ENCODE measurements around the gene ZNF346. TPM values are rescaled to one million over a fixed set of nuclear protein-coding genes. Genes with fewer than 3 reads are reported as not detected.
"Not testable (repeated sequence)": the region's sequence is repeated elsewhere in the genome, so short reads cannot be mapped to it uniquely, and the experiment has no call there.

Gene ZNF346
- total RNA-seq, 4 donors from 2014 or later: 5.2 to 8.0 (median 6.8) TPM

DNA sequence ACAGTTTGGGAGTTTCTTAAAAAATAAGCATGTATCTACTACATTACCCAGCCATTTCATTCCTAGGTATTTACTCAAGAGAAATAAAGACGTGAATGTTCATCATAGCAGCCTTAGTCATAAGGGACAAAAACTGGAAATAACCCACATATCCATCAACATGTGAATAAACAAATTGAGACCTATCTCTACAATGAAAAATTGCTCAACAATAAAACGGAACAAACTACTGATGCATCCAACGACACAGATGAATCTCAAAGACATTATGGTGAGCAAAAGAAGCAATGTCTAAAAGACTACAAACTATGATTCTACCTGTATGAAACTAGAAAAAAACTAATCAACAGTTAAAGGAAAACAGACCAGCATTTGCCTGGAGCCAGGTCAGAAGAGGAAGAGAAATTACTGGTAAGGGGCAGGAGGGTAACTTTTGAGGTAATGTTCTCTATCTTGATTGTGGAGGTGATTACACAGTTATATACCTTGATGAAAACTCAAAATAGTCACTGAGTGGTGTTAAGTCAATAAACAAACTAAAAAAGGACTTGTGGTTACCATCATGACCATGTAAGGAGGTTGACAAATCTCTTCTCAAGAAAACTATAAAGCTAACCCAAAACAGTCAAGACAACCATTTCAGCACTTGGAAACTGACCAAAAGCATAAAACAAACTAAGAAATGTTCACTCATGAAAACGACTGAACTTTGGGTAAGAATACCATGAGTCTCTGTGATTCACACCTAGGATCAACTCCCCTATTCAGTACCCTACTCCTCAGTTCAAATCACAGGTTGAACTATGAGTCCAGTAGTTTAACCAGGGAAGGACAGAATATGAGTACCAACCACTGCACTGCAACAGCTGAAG is 26.4 kb upstream of the ZNF346 start:
- intact Hi-C loops (cut with DNase I; ENCODE audit: low total_unique reads): no loop called here
- H3K27ac ChIP-seq: peak overlapping the region in 2 of 4 donors; percentile 30 to 43

DNA sequence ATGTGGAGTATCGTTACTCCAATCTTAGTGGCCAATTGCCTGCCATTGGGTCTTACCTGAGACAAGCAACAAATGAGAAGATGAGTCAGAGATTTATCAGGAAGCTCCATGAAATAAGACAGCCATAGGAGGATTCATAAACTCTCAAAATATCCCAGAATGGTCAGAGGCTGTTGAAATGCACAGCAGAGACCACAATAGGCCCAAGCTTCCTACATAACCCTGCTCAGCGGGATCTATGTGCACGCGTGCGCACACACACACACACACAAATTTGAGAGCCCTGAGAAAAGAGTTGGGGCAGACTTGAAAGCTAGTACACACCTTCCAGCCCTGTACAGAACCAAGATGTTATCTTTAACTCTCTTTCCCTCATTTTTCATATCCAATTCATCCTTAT is 25.7 kb upstream of the ZNF346 start:
- no peak for DNase-seq
- no peaks in the 10 kb centered on the region for H3K9me3 ChIP-seq
- in situ Hi-C loops (cut with MboI; ENCODE audit: low sequenced_read_pairs in 4 of 4) (no loop called here), intact Hi-C loops (cut with DNase I; ENCODE audit: low total_unique reads) (no loop called here)
- H3K4me1 ChIP-seq: peaks cover 14 to 20% of the 10 kb centered on the region in 2 donors
- H3K27me3 ChIP-seq: no peaks in the 10 kb centered on the region
- no peak for ATAC-seq
- no peaks in the 10 kb centered on the region for H3K36me3 ChIP-seq
- TF ChIP-seq POLR2A (IDR thresholded peaks at IDR 0.05): no peak
- TF ChIP-seq, protein P1, sequence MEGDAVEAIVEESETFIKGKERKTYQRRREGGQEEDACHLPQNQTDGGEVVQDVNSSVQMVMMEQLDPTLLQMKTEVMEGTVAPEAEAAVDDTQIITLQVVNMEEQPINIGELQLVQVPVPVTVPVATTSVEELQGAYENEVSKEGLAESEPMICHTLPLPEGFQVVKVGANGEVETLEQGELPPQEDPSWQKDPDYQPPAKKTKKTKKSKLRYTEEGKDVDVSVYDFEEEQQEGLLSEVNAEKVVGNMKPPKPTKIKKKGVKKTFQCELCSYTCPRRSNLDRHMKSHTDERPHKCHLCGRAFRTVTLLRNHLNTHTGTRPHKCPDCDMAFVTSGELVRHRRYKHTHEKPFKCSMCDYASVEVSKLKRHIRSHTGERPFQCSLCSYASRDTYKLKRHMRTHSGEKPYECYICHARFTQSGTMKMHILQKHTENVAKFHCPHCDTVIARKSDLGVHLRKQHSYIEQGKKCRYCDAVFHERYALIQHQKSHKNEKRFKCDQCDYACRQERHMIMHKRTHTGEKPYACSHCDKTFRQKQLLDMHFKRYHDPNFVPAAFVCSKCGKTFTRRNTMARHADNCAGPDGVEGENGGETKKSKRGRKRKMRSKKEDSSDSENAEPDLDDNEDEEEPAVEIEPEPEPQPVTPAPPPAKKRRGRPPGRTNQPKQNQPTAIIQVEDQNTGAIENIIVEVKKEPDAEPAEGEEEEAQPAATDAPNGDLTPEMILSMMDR (IDR thresholded peaks at IDR 0.05 in 4 of 5, conservative IDR thresholded peaks at IDR 0.05 in 1 of 5): no peak
- peak overlapping the region in 2 of 4 donors; percentile 30 to 43 for H3K27ac ChIP-seq
- no peak overlapping the region for H3K4me3 ChIP-seq

More for the DNA sequence above, 26.4 kb upstream of the ZNF346 start:
- no peak for ATAC-seq
- in situ Hi-C loops (cut with MboI; ENCODE audit: low sequenced_read_pairs in 4 of 4): no loop called here
- TF ChIP-seq, protein P1 (IDR thresholded peaks at IDR 0.05 in 4 of 5, conservative IDR thresholded peaks at IDR 0.05 in 1 of 5): no peak
- TF ChIP-seq POLR2A (IDR thresholded peaks at IDR 0.05): no peak
- Histone ChIP-seq H3K27me3 (no peaks in the 10 kb centered on the region), H3K4me3 (no peak overlapping the region), H3K4me1 (peaks cover 14 to 16% of the 10 kb centered on the region in 2 donors), H3K36me3 (no peaks in the 10 kb centered on the region), H3K9me3 (no peaks in the 10 kb centered on the region)
- no peak for DNase-seq

DNA sequence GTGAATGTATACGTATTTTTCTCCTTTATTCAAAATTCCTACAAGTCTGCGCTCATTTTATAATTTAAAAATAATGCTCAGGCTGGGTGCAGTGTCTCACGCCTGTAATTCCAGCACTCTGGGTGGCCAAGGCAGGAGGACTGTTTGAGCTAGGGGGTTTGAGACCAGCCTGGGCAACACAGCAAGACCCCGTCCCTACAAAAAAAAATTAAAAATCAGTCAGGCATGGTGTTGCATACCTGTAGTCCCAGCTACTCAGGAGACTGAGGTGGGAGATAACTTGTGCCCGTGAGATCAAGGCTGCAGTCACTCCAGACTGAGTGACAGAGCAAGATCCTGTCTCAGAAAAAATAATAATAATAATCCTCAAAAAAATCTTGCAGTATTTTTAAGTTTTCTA is 23.7 kb upstream of the ZNF346 start:
- in situ Hi-C loops (cut with MboI; ENCODE audit: low sequenced_read_pairs in 4 of 4): no loop called here
- no peak for ATAC-seq

DNA sequence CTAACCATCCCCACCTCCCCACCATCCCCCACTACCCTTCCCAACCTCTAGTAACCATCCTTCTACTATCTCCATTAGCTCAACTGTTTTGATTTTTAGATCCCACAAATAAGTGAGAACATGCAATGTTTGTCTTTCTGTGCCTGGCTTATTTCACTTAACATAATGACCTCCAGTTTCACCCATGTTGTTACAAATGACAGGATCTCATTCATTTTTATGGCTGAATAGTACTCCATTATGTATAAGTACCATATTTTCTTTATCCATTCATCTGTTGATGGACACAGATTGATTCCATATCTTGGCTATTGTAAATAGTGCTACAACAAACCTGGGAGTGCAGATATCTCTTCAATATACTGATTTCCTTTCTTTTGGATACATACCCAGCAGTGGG is 23.0 kb upstream of the ZNF346 start:
- H3K9me3 ChIP-seq; H3K36me3 ChIP-seq; DNase-seq; H3K27ac ChIP-seq; ATAC-seq; in situ Hi-C loops (cut with MboI; ENCODE audit: low sequenced_read_pairs in 4 of 4); H3K4me3 ChIP-seq; H3K27me3 ChIP-seq; intact Hi-C loops (cut with DNase I; ENCODE audit: low total_unique reads): not testable (repeated sequence)
- H3K4me1 ChIP-seq: peaks cover 24 to 33% of the 10 kb centered on the region in 2 donors

More for the DNA sequence above, 23.7 kb upstream of the ZNF346 start:
- H3K4me1 ChIP-seq: peaks cover 17 to 26% of the 10 kb centered on the region in 2 donors
- no peak for TF ChIP-seq POLR2A (IDR thresholded peaks at IDR 0.05)
- TF ChIP-seq, protein P1 (IDR thresholded peaks at IDR 0.05 in 4 of 5, conservative IDR thresholded peaks at IDR 0.05 in 1 of 5): no peak
- no peaks in the 10 kb centered on the region for H3K36me3 ChIP-seq
- H3K9me3 ChIP-seq: no peaks in the 10 kb centered on the region
- no peak overlapping the region for H3K4me3 ChIP-seq
- H3K27ac ChIP-seq: no peak overlapping the region
- intact Hi-C loops (cut with DNase I; ENCODE audit: low total_unique reads): no loop called here
- no peaks in the 10 kb centered on the region for H3K27me3 ChIP-seq
- no peak for DNase-seq

DNA sequence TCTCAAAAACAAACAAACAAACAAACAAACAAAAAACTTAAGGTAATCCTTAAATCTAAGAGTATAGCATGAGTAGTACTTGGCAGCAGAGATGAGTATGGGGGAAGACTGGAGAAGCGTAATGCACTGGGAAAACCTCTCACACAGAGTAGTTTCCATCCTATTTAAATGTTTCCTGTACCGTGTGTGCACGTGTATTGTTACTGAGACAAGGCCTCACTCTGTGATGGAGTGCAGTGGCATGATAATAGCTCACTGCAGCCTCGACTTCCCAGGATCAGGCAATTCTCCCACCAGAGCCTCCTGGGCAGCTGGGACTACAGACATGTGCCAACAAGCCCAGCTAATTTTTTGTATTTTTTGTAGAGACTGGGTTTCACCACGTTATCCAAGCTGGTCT is 18.8 kb upstream of the ZNF346 start:
- no peak for TF ChIP-seq POLR2A (IDR thresholded peaks at IDR 0.05)
- TF ChIP-seq, protein P1 (IDR thresholded peaks at IDR 0.05 in 4 of 5, conservative IDR thresholded peaks at IDR 0.05 in 1 of 5): no peak
- DNase-seq (no peak), ATAC-seq (no peak)
- Histone ChIP-seq H3K36me3 (no peaks in the 10 kb centered on the region), H3K9me3 (no peaks in the 10 kb centered on the region), H3K4me3 (no peak overlapping the region), H3K4me1 (peaks cover 26 to 30% of the 10 kb centered on the region in 2 donors), H3K27ac (no peak overlapping the region), H3K27me3 (no peaks in the 10 kb centered on the region)
- in situ Hi-C loops (cut with MboI; ENCODE audit: low sequenced_read_pairs in 4 of 4): loop anchor here in 2 of 4 donors (10.0 to 25.0 kb wide), 2 partner anchors 466 to 469 kb away; partner anchors contain the start of genes RNF44 (in 2 of the 2) and CDHR2 (in 1 of the 2)
- intact Hi-C loops (cut with DNase I; ENCODE audit: low total_unique reads): loop anchor here (10.0 kb wide), 1 partner anchor 131 kb away; the partner anchor contains the start of gene NSD1

Data from gastrocnemius medialis (tissue), 4 donors.